CD8-positive, alpha-beta T cell (primary cell): Measurements from ENCODE around the gene TBC1D3H. TPM values are rescaled to one million over a fixed set of nuclear protein-coding genes. Genes with fewer than 3 reads are reported as not detected.

Source experiments
- total RNA-seq, 46 experiments: library from RNA in 2 of 46; stranded (reverse) in 2 of 46; gene quantifications; one replicate each; pipeline ENCODE4 v1.2.3 and lab custom pipeline; 2021 to 2026

Gene TBC1D3H
- total RNA-seq, 2 experiments from 2014 or later: not detected

Other genes starting within 250 kb of the TBC1D3H start
- 1 to 10 TPM; 4.6 to 5.4 TPM for gene TBC1D3B, start 211.8 kb downstream of the TBC1D3H start, total RNA-seq
- gene CCL3L1, start 191.7 kb downstream of the TBC1D3H start, total RNA-seq: 1 to 10 TPM; 6.2 to 7.5 TPM
- gene CCL4L2, start 177.4 kb downstream of the TBC1D3H start, total RNA-seq: 1 to 10 TPM; 6.6 to 6.9 TPM
- under 1 TPM in 1 of 2 experiments, not detected in 1; 0.41 TPM for gene TBC1D3I, start 123.9 kb downstream of the TBC1D3H start, total RNA-seq
- gene TBC1D3G, start 64.6 kb downstream of the TBC1D3H start, total RNA-seq: not detected
- 10 to 100 TPM; 82.2 to 87.1 TPM for gene ZNHIT3, start 98.2 kb upstream of the TBC1D3H start, total RNA-seq
- 10 to 100 TPM; 55.9 to 57.7 TPM for gene MYO19, start 146.4 kb upstream of the TBC1D3H start, total RNA-seq
- gene PIGW, start 146.6 kb upstream of the TBC1D3H start, total RNA-seq: 1 to 10 TPM; 2.3 to 3.4 TPM
- 100 to 1,000 TPM; 185 to 193 TPM for gene GGNBP2, start 156.5 kb upstream of the TBC1D3H start, total RNA-seq
- gene DHRS11, start 203.4 kb upstream of the TBC1D3H start, total RNA-seq: 1 to 10 TPM; 1.7 to 2.6 TPM
- gene MRM1, start 213.1 kb upstream of the TBC1D3H start, total RNA-seq: 1 to 10 TPM; 1.4 TPM